ENCODE data around the gene FBXL7. TPM values are rescaled to one million over a fixed set of nuclear protein-coding genes. Genes with fewer than 3 reads are reported as not detected.

FBXL7 gene
- total RNA-seq, 1 donor from 2014 or later, result not detected

GRCh38 chr5:15640116-15640515 is 140.1 kb downstream of the FBXL7 start:
- DNase-seq (ENCODE audit: low spot score), result no peak
- peaks cover 26% of the 10 kb centered on the region for H3K9me3 Mint-ChIP-seq
- intact Hi-C loops (cut with micrococcal nuclease), result no loop called here
- no peak overlapping the region for H3K4me3 Mint-ChIP-seq (ENCODE audit: low read depth)
- H3K36me3 Mint-ChIP-seq (ENCODE audit: low read depth), result no peaks in the 10 kb centered on the region
- H3K4me1 Mint-ChIP-seq (ENCODE audit: low read depth), result no peaks in the 10 kb centered on the region
- H3K27me3 Mint-ChIP-seq (ENCODE audit: low read depth), result no peaks in the 10 kb centered on the region
- no peak overlapping the region for H3K27ac Mint-ChIP-seq

GRCh38 chr5:15643731-15644130 is 143.8 kb downstream of the FBXL7 start:
- intact Hi-C loops (cut with micrococcal nuclease), result no loop called here
- H3K9me3 Mint-ChIP-seq, result peaks cover 40% of the 10 kb centered on the region
- H3K36me3 Mint-ChIP-seq (ENCODE audit: low read depth), result no peaks in the 10 kb centered on the region
- H3K4me1 Mint-ChIP-seq (ENCODE audit: low read depth), result no peaks in the 10 kb centered on the region
- no peak overlapping the region for H3K27ac Mint-ChIP-seq
- no peak for DNase-seq (ENCODE audit: low spot score)
- H3K4me3 Mint-ChIP-seq (ENCODE audit: low read depth), result no peak overlapping the region
- no peaks in the 10 kb centered on the region for H3K27me3 Mint-ChIP-seq (ENCODE audit: low read depth)

GRCh38 chr5:15645381-15646160 is 145.6 kb downstream of the FBXL7 start:
- Mint-ChIP-seq H3K27me3 (ENCODE audit: low read depth) (no peaks in the 10 kb centered on the region), H3K4me3 (ENCODE audit: low read depth) (no peak overlapping the region), H3K36me3 (ENCODE audit: low read depth) (no peaks in the 10 kb centered on the region), H3K4me1 (ENCODE audit: low read depth) (no peaks in the 10 kb centered on the region), H3K27ac (no peak overlapping the region), H3K9me3 (peaks cover 42% of the 10 kb centered on the region)
- no peak for DNase-seq (ENCODE audit: low spot score)
- intact Hi-C loops (cut with micrococcal nuclease), result no loop called here

GRCh38 chr5:15646371-15646770 is 146.4 kb downstream of the FBXL7 start:
- Mint-ChIP-seq H3K27ac (no peak overlapping the region), H3K27me3 (ENCODE audit: low read depth) (no peaks in the 10 kb centered on the region), H3K36me3 (ENCODE audit: low read depth) (no peaks in the 10 kb centered on the region), H3K9me3 (peaks cover 41% of the 10 kb centered on the region), H3K4me3 (ENCODE audit: low read depth) (no peak overlapping the region), H3K4me1 (ENCODE audit: low read depth) (no peaks in the 10 kb centered on the region)
- intact Hi-C loops (cut with micrococcal nuclease), result no loop called here
- no peak for DNase-seq (ENCODE audit: low spot score)

GRCh38 chr5:15647251-15647650 is 147.3 kb downstream of the FBXL7 start:
- no peak for DNase-seq (ENCODE audit: low spot score)
- intact Hi-C loops (cut with micrococcal nuclease), result no loop called here
- no peaks in the 10 kb centered on the region for H3K4me1 Mint-ChIP-seq (ENCODE audit: low read depth)
- no peaks in the 10 kb centered on the region for H3K27me3 Mint-ChIP-seq (ENCODE audit: low read depth)
- no peak overlapping the region for H3K27ac Mint-ChIP-seq
- H3K36me3 Mint-ChIP-seq (ENCODE audit: low read depth), result no peaks in the 10 kb centered on the region
- no peak overlapping the region for H3K4me3 Mint-ChIP-seq (ENCODE audit: low read depth)
- H3K9me3 Mint-ChIP-seq, result peaks cover 37% of the 10 kb centered on the region

- Mint-ChIP-seq H3K4me1 (ENCODE audit: low read depth) (no peaks in the 10 kb centered on the region), H3K36me3 (ENCODE audit: low read depth) (no peaks in the 10 kb centered on the region), H3K27me3 (ENCODE audit: low read depth) (no peaks in the 10 kb centered on the region), H3K4me3 (ENCODE audit: low read depth) (no peak overlapping the region), H3K9me3 (peaks cover 17% of the 10 kb centered on the region), H3K27ac (no peak overlapping the region)
- intact Hi-C loops (cut with micrococcal nuclease), result no loop called here
- DNase-seq (ENCODE audit: low spot score), result no peak
Measured at GRCh38 chr5:15650266-15650665, 150.3 kb downstream of the FBXL7 start.

GRCh38 chr5:15654779-15655178 is 154.8 kb downstream of the FBXL7 start:
- DNase-seq (ENCODE audit: low spot score), result no peak
- Mint-ChIP-seq H3K36me3 (ENCODE audit: low read depth) (no peaks in the 10 kb centered on the region), H3K27me3 (ENCODE audit: low read depth) (no peaks in the 10 kb centered on the region), H3K4me3 (ENCODE audit: low read depth) (no peak overlapping the region), H3K4me1 (ENCODE audit: low read depth) (no peaks in the 10 kb centered on the region), H3K27ac (no peak overlapping the region), H3K9me3 (peaks cover 9% of the 10 kb centered on the region)
- intact Hi-C loops (cut with micrococcal nuclease), result no loop called here

GRCh38 chr5:15655683-15656082 is 155.7 kb downstream of the FBXL7 start:
- Mint-ChIP-seq H3K36me3 (ENCODE audit: low read depth) (no peaks in the 10 kb centered on the region), H3K9me3 (peaks cover 7% of the 10 kb centered on the region)

GRCh38 chr5:15664961-15665360 is 165.0 kb downstream of the FBXL7 start:
- H3K4me1 Mint-ChIP-seq (ENCODE audit: low read depth), result no peaks in the 10 kb centered on the region
- no peaks in the 10 kb centered on the region for H3K36me3 Mint-ChIP-seq (ENCODE audit: low read depth)
- intact Hi-C loops (cut with micrococcal nuclease), result no loop called here
- no peak for DNase-seq (ENCODE audit: low spot score)
- H3K9me3 Mint-ChIP-seq, result peaks cover 25% of the 10 kb centered on the region
- H3K27me3 Mint-ChIP-seq (ENCODE audit: low read depth), result no peaks in the 10 kb centered on the region
- no peak overlapping the region for H3K4me3 Mint-ChIP-seq (ENCODE audit: low read depth)
- no peak overlapping the region for H3K27ac Mint-ChIP-seq

More at GRCh38 chr5:15655683-15656082, 155.7 kb downstream of the FBXL7 start:
- no peak for DNase-seq (ENCODE audit: low spot score)
- intact Hi-C loops (cut with micrococcal nuclease), result no loop called here
- Mint-ChIP-seq H3K4me1 (ENCODE audit: low read depth) (no peaks in the 10 kb centered on the region), H3K27ac (no peak overlapping the region), H3K4me3 (ENCODE audit: low read depth) (no peak overlapping the region), H3K27me3 (ENCODE audit: low read depth) (no peaks in the 10 kb centered on the region)

GRCh38 chr5:15669826-15670225 is 169.8 kb downstream of the FBXL7 start:
- no peak overlapping the region for H3K4me3 Mint-ChIP-seq (ENCODE audit: low read depth)
- no peaks in the 10 kb centered on the region for H3K36me3 Mint-ChIP-seq (ENCODE audit: low read depth)
- H3K27me3 Mint-ChIP-seq (ENCODE audit: low read depth), result no peaks in the 10 kb centered on the region
- DNase-seq (ENCODE audit: low spot score), result no peak
- H3K9me3 Mint-ChIP-seq, result peaks cover 23% of the 10 kb centered on the region
- H3K4me1 Mint-ChIP-seq (ENCODE audit: low read depth), result no peaks in the 10 kb centered on the region
- no peak overlapping the region for H3K27ac Mint-ChIP-seq
- intact Hi-C loops (cut with micrococcal nuclease), result no loop called here

- no peaks in the 10 kb centered on the region for H3K36me3 Mint-ChIP-seq (ENCODE audit: low read depth)
- no peaks in the 10 kb centered on the region for H3K27me3 Mint-ChIP-seq (ENCODE audit: low read depth)
- DNase-seq (ENCODE audit: low spot score), result no peak
- no peak overlapping the region for H3K27ac Mint-ChIP-seq
- H3K9me3 Mint-ChIP-seq, result peaks cover 6% of the 10 kb centered on the region
- H3K4me1 Mint-ChIP-seq (ENCODE audit: low read depth), result no peaks in the 10 kb centered on the region
- intact Hi-C loops (cut with micrococcal nuclease), result no loop called here
- H3K4me3 Mint-ChIP-seq (ENCODE audit: low read depth), result no peak overlapping the region
Measured at GRCh38 chr5:15674716-15675115, 174.7 kb downstream of the FBXL7 start.

GRCh38 chr5:15676591-15676990 is 176.6 kb downstream of the FBXL7 start:
- Mint-ChIP-seq H3K4me1 (ENCODE audit: low read depth) (no peaks in the 10 kb centered on the region), H3K27me3 (ENCODE audit: low read depth) (no peaks in the 10 kb centered on the region), H3K4me3 (ENCODE audit: low read depth) (no peak overlapping the region), H3K27ac (no peak overlapping the region), H3K36me3 (ENCODE audit: low read depth) (no peaks in the 10 kb centered on the region), H3K9me3 (no peaks in the 10 kb centered on the region)
- no peak for DNase-seq (ENCODE audit: low spot score)
- intact Hi-C loops (cut with micrococcal nuclease), result no loop called here

- no peak for DNase-seq (ENCODE audit: low spot score)
- no peak overlapping the region for H3K4me3 Mint-ChIP-seq (ENCODE audit: low read depth)
- no peaks in the 10 kb centered on the region for H3K36me3 Mint-ChIP-seq (ENCODE audit: low read depth)
- intact Hi-C loops (cut with micrococcal nuclease), result no loop called here
- no peaks in the 10 kb centered on the region for H3K27me3 Mint-ChIP-seq (ENCODE audit: low read depth)
- no peaks in the 10 kb centered on the region for H3K4me1 Mint-ChIP-seq (ENCODE audit: low read depth)
- H3K27ac Mint-ChIP-seq, result no peak overlapping the region
- H3K9me3 Mint-ChIP-seq, result no peaks in the 10 kb centered on the region
Measured at GRCh38 chr5:15679161-15679560, 179.2 kb downstream of the FBXL7 start.

GRCh38 chr5:15680455-15680854 is 180.5 kb downstream of the FBXL7 start:
- Mint-ChIP-seq H3K4me3 (ENCODE audit: low read depth) (no peak overlapping the region), H3K27me3 (ENCODE audit: low read depth) (no peaks in the 10 kb centered on the region), H3K36me3 (ENCODE audit: low read depth) (no peaks in the 10 kb centered on the region), H3K27ac (no peak overlapping the region), H3K9me3 (no peaks in the 10 kb centered on the region), H3K4me1 (ENCODE audit: low read depth) (no peaks in the 10 kb centered on the region)
- no peak for DNase-seq (ENCODE audit: low spot score)
- intact Hi-C loops (cut with micrococcal nuclease), result no loop called here
